GM19193 (cell line): Measurements from ENCODE around the gene PRAF2.

Source experiments
- POLR2A ChIP-seq: IDR thresholded peaks from 4 replicates; pipeline ENCODE4 v1.6.1; 2011; ENCODE audit not compliant: insufficient read depth, insufficient read length; ENCODE audit errors: extremely low read depth

PRAF2 gene

GRCh38 chrX:49061916-49062315 is 11.9 kb downstream of the PRAF2 start:
- TF ChIP-seq POLR2A = no peak

DNA sequence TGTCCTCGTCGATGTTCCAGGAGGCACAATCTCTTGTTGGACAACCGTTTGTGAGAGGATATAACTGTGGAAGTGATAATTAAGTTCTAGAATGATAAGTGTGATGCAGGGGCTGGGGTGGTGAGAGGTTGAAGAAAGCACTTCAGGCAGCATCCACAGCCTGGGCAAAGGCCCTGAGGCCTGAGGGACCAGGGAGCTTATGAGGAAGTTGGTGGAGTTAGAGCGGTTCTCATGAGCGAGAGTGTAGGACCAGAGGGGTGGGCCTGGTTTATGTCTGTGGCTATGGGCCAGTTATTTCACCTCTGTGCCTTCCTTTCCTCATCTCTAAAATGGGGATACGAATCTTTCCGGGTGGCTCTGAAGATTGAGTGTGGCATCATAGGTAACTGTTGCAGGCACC is 12.3 kb downstream of the PRAF2 start:
- no peak for TF ChIP-seq POLR2A

DNA sequence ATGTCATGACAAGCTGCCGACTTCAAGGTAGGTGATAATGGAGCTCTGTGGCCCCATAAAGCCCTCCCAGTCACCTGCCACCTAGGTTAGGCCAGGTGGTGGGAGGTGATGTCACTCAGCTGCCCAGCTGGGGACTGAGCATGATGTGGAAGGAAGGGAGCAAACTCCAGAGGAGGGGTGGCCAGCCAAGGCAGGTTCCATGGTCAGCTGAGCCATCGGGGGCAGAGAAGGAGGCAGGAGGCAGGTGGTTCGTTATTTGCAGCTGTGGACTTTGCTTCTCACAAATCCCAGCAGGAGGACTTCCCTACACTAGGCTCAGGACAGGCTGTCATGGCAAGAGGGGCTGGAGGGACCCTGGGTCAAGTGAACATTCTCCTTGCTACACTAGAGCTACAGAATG is 12.9 kb downstream of the PRAF2 start:
- TF ChIP-seq POLR2A = no peak

DNA sequence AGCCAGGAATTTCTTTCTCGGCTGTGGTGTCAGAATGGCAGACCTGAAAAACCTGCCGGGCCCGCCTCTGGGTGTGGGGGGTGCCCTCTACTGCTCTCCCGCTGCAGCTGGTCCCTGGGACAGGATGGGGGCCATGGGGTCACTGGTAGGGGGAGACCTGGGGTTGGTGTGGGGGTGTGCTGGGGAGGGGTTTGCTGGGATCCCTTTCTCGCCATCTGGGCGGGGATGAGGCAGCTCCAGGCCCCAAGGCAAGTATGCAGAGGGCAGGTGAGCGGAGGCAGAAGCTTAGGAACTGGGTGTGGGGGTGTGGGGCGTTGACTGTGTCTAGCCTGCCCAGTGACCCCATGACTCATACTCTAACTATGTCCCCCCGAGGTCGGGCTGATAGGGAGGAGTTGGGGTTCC is 14.1 kb downstream of the PRAF2 start:
- no peak for TF ChIP-seq POLR2A

DNA sequence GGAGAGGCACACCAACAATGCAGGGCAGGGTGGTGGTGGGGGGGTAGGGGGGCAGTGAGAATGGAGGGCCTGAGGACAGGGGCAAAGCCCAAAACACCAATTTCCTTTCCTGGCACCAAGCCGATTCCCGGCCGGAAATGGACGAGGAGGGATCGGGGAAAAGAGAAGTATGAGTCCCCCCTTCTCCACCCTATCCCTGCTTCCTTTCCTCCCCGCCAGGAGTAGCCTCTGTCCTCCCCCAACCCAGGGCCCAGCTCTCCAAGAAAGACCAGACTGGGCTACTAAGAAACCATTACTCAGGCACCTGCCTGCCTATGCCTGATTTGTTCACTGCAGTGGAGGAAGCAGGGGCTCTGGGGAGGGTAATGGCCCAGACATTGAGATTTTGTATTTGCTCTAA is 14.6 kb downstream of the PRAF2 start:
- no peak for TF ChIP-seq POLR2A

DNA sequence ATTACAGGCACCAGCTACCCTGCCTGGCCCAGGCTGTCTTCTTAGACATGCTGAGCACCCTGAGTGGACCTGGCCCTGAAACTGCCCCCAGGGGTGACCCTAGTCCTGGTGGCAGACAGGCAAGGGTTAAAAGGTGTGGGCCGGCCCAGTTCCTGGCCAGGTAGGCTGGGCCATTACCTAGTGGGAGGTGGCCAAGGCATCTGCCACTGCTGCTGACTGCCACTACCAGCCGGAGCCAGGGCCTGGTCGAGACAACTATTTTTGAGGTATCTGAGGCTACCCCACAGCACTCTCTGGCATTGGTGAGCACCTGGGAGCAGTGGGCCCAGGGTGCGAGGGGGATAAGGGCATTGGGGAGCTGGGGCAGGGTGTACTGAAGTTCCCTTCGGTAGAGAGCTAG is 15.0 kb downstream of the PRAF2 start, which contains the start of gene CCDC120:
Gene CCDC120, plus strand, starts transcription at position 206 of the 400 bp plus-strand sequence. CDS start 3,043 bp downstream, outside the sequence.
- TF ChIP-seq POLR2A = no peak

DNA sequence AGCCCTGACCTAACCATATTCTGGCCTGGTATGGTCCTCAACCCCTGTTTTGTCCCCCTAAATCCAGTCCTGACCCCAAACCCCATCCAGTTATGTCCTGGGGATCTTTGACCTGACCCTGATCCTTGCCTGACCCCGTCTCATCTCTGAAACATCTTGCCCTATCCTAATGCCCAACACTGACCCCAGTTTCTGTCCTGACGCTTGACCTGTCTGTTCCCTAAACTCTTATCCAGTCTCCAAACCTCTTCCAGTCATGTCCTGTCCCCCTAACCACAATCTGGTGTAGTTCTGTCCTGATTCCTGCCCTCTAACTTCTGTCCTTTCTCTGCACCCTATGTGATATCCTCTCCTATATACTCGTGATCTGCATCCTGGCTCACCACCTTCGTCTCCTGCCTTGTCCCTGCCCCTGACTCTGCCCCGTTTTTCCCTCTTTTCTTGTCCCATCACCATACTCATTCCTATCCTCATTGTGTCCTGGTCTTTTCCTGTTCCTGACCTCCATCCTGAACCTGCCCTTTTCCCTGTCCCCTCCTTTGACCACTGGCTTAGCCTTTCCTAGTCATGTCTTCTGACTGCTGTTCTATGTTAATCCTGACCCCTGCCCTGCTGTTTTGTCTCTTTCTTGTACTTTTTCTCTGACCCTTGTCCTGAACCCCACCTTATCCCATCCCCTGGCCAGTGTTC is 19.6 kb downstream of the PRAF2 start:
- TF ChIP-seq POLR2A = no peak

DNA sequence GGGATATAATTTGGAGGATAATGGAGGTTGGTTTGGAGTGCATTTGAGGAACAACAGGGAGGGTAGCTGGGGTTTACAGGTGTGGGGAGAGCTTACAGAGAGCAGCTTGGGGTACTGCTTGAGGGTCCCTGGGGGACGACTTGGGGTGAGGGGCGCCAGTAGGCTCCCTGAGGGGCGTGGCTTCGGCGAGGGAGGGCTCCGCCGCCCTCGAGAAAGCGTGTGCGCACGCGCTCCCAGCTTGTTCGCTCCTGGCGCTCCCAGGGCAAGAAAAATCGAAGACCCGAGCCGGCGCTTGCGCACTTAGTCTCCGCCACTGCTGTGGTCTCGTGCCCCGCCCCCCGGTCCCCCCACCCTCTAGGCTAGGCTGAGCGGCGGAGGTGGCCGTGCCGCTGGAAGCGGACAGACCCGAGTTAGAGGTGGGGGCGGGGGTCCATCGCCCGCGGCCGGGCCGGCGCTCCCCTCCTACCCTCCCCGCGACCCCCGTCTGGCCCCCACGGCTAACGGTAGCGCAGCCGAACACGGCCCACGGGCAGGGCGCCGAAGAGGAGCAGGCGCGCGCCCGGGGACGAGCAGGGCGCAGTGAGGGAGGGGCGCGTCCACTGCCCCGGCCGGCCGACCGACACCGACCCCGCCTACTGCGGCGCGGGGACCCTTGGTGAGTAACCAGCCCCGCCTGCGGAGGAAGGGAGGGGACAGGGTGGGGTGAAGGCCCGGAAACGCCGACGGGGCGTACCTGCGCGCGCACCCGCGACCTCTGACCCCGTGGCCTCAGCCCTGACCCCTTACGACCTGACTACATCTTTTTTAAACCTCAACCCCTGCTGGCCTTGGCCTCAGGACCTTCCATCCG is 20.4 kb downstream of the PRAF2 start:
- peak; percentile 34 for TF ChIP-seq POLR2A

GRCh38 chrX:49043987-49044281 is 29.9 kb downstream of the PRAF2 start:
- TF ChIP-seq POLR2A = no peak

DNA sequence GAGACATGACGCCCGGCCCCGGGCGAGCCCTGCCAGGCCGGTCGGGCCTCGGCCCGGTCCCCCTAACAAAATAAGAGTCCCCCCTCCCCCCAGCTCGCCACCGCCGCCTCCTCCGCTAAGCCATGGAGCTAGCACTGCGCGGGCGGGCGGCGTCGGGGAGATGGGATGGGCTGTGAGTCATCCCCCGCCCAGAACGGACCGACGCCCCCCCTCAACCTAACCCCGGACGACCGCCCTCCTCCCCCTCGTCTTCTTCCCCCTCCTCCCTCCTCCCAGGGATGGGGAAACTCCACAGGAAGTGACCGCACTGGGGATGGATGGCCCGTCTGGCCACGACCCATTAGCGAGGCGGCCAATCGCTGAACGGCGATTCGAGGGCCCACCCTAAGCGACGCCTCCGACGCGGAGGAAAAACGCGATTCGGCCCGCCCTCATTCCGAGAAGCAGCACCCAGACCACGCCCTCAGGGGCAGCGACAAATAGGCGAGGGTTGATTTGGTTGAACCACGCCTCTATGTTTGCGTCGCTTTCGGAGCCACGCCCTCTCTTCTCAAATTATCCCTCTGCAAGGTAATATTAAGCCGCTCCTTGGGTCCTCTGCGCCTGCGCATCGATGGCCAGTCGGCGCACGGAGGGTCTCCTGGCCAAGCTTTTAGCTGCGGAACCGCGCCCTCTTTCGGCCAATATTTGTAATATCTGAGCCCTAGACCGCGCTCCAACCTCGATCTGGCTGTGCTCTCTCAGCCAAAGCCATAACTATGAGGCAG is 30.4 kb downstream of the PRAF2 start, which contains the start of gene TFE3:
Gene TFE3, minus strand, starts transcription at position 138 of the 767 bp plus-strand sequence. Its CDS starts 131 bp downstream, at position 7.
- no peak for TF ChIP-seq POLR2A

DNA sequence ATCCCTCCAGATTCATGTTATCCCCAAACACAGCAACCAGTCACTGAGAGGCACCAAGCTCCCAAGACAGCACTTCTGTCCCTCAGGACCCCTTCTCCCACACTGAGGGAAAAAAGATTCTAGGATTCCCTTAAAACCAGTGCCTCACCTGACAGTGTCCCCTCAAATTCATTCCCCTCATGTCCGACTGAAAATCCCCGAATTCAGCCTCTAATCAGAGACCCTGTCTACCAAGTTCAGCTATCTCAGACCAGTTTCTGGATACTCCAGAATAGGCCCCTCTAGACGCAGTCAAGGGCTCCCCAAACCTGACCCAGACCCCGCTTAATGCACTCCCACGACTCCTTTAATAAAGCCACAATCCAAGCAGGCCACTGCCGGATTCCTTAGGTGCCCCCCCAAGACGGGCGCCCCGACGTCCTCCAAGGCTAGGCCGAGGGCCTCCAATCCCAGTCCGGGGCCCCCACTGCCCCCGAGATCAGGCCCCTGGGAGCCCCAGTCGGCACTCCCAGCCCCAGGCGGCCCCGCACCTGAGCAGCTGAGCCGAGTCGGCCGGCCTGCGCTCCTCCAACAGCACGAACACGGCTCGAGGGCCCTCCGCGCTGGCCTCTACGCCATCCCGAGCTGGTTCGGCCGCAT is 31.1 kb downstream of the PRAF2 start:
- TF ChIP-seq POLR2A = no peak

GRCh38 chrX:49041744-49042580 is 31.8 kb downstream of the PRAF2 start:
- TF ChIP-seq POLR2A = no peak

- no peak for TF ChIP-seq POLR2A
Measured at GRCh38 chrX:49040376-49040955, 33.3 kb downstream of the PRAF2 start.
